T-helper 9 cell (primary cell): ENCODE measurements around the gene RABL2B.
A peak's percentile ranks its signal among the peaks of the same experiment; 100 is the strongest.

Source experiments
- DNase-seq: peaks from one replicate; pipeline ENCODE4 v3.0.0-alpha.2; 2020

The RABL2B gene

GRCh38 chr22:50737728-50738648 lies 45.4 kb downstream of the RABL2B start, which contains the start of gene ACR:
Gene ACR (plus strand): TSS chr22:50738204. CDS start chr22:50738236, 32 bp downstream.
- DNase-seq, result no peak

GRCh38 chr22:50735739-50736030 lies 47.8 kb downstream of the RABL2B start:
- DNase-seq, result no peak

GRCh38 chr22:50734986-50735738 lies 48.3 kb downstream of the RABL2B start:
- no peak for DNase-seq

- DNase-seq, result no peak
Observed at GRCh38 chr22:50734343-50734771, 49.1 kb downstream of the RABL2B start.

- DNase-seq, result no peak
Observed at GRCh38 chr22:50733521-50734342, 49.7 kb downstream of the RABL2B start.

GRCh38 chr22:50732681-50733080 lies 50.8 kb downstream of the RABL2B start:
- no peak for DNase-seq

GRCh38 chr22:50731811-50732624 lies 51.4 kb downstream of the RABL2B start:
- peak; percentile 48 for DNase-seq

GRCh38 chr22:50730941-50731661 lies 52.3 kb downstream of the RABL2B start:
- no peak for DNase-seq

- DNase-seq, result no peak
Observed at GRCh38 chr22:50730013-50730891, 53.2 kb downstream of the RABL2B start.

GRCh38 chr22:50729391-50730012 lies 53.9 kb downstream of the RABL2B start:
- no peak for DNase-seq

GRCh38 chr22:50728523-50728931 lies 54.9 kb downstream of the RABL2B start:
- DNase-seq, result no peak

GRCh38 chr22:50727678-50728522 lies 55.5 kb downstream of the RABL2B start:
- no peak for DNase-seq

GRCh38 chr22:50726643-50727340 lies 56.6 kb downstream of the RABL2B start:
- no peak for DNase-seq

GRCh38 chr22:50725597-50725996 lies 57.8 kb downstream of the RABL2B start:
- no peak for DNase-seq

- DNase-seq, result no peak
Observed at GRCh38 chr22:50724616-50725015, 58.8 kb downstream of the RABL2B start.

GRCh38 chr22:50723991-50724390 lies 59.4 kb downstream of the RABL2B start:
- DNase-seq, result no peak

- no peak for DNase-seq
Observed at GRCh38 chr22:50722716-50723428, 60.6 kb downstream of the RABL2B start.
